PC-9 (cell line): Measurements from ENCODE around the gene TMEM132E.

Source experiments
- EZH2 ChIP-seq: fragments of 200-600 bp; sonication (generic); IDR thresholded peaks from 2 replicates; pipeline ENCODE4 v1.8.0; 2017; ENCODE audit warnings: antibody characterized with exemption, low read depth
- TF ChIP-seq, protein P1 (sequence below): fragments of 200-600 bp; sonication (generic); conservative IDR thresholded peaks from 2 replicates; pipeline ENCODE4 v1.6.1; 2017; ENCODE audit warnings: mixed run types, antibody characterized with exemption, mild to moderate bottlenecking, moderate library complexity

DNA sequence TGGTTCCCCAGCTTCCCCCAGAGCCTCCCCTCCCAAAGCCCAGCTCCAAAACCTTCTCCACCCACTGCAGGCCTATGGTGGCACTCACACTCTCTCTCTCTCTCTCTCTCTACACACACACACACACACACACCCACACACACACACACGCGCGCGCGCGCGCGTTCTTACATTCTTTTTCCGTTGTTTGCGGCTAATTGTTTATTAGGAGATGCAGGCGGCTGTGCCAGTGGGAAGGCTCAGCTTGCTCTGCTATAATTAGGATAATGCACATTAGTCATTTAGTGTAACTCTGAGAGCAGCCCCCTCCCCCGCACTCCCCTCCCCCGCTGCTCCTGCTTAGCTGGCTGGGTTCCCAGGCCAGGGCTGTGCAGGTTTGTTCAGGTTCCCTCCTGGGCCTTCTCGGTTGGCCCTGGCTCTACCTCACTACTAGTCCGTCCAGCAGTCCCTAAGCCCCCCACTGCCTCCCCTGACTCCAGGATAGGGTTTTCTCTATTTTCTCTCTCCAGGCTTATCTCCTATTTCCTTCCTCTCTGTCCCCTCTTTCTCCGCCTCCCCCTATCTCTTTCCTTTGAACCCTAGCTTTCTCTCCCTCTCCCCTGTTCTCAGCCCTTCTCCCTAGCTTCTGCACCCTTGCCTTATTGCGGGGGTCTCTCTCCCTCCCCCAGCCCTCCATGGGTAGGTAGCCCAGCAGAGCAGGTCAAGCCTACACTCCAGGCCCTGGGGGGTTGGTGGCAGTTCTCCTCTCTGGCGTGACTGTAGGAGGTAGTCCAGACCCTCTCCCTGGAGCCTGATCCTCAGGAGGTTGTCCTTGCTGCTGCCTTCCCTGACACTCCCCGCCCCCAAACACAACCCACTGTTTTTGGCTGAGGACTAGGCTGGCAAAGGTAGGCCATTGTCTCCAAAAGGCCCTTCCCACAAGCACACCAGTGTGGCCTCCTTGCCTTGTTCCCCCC is 34.0 kb downstream of the TMEM132E start:
- TF ChIP-seq, protein P1, sequence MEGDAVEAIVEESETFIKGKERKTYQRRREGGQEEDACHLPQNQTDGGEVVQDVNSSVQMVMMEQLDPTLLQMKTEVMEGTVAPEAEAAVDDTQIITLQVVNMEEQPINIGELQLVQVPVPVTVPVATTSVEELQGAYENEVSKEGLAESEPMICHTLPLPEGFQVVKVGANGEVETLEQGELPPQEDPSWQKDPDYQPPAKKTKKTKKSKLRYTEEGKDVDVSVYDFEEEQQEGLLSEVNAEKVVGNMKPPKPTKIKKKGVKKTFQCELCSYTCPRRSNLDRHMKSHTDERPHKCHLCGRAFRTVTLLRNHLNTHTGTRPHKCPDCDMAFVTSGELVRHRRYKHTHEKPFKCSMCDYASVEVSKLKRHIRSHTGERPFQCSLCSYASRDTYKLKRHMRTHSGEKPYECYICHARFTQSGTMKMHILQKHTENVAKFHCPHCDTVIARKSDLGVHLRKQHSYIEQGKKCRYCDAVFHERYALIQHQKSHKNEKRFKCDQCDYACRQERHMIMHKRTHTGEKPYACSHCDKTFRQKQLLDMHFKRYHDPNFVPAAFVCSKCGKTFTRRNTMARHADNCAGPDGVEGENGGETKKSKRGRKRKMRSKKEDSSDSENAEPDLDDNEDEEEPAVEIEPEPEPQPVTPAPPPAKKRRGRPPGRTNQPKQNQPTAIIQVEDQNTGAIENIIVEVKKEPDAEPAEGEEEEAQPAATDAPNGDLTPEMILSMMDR: no peak
- no peak for TF ChIP-seq EZH2
